ENCODE measurements around the gene PFKP. TPM values are rescaled to one million over a fixed set of nuclear protein-coding genes. Genes with fewer than 3 reads are reported as not detected.

Gene PFKP
- total RNA-seq, 4 donors from 2014 or later = 64.3 to 261 (median 107) TPM

DNA sequence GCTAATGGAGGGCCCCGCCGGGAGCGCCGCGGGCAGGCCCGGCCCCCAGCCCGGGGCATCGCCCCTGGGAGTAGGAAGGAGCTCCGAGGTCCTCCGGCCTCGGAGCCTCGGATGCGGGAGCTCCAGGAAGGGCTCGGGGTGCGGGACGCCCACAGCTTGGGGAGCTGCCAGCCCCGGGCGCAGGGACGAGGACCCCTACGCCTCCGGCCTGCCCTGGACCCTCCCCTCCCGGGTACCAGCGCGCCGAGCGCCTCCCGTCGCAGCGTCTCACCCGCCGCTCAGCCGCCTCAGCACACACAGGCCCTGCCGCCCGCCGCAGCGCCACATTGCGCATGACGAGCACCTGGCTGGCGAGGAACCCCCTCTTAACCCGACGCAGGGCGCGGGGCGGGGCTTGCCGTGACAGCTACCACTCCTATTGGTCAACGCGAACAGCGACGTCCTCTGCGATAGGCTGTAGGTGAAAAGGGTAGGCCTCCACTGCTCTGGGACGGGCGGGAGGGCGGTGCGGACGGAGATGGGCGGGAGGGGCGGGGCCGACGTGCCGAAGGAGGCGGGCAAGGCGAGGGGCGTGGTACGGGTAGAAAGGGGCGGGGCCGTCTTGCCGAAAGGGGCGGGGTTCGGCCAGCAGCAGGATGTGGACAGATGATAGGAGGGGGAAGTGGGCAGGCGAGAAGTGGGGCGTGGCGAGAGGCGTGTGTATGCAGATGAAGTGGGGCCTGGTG is 105.3 kb downstream of the PFKP start, which contains the start of gene PITRM1:
PITRM1 (minus strand) TSS at position 337 of the 725 bp plus-strand sequence; CDS start at position 327, 10 bp downstream.
- Histone ChIP-seq H3K27ac (peak within 1 kb of the TSS; percentile 29 to 94 (median 89)), H3K27me3 (no peaks in the 10 kb centered on the region), H3K4me1 (peaks cover 0 to 33% (median 10%) of the 10 kb centered on the region in 3 donors), H3K9me3 (no peaks in the 10 kb centered on the region), H3K36me3 (peaks cover 0 to 24% of the 10 kb centered on the region in 2 donors), H3K4me3 (peak within 1 kb of the TSS; percentile 52 to 90)
- ATAC-seq = peak; percentile 99
- 0% methylated on average over 14 of the region's 73 CpGs; no CpG with 5 or more reads in 1 of the 2 donors for WGBS, 2 donors (ENCODE audit: low coverage in 1 of 2)
- TF ChIP-seq POLR2A (IDR thresholded peaks at IDR 0.05) (peak; percentile 99), EP300 (IDR thresholded peaks at IDR 0.05) (no peak), POLR2AphosphoS5 (IDR thresholded peaks at IDR 0.05) (peak; percentile 100)
- TF ChIP-seq, protein P1, sequence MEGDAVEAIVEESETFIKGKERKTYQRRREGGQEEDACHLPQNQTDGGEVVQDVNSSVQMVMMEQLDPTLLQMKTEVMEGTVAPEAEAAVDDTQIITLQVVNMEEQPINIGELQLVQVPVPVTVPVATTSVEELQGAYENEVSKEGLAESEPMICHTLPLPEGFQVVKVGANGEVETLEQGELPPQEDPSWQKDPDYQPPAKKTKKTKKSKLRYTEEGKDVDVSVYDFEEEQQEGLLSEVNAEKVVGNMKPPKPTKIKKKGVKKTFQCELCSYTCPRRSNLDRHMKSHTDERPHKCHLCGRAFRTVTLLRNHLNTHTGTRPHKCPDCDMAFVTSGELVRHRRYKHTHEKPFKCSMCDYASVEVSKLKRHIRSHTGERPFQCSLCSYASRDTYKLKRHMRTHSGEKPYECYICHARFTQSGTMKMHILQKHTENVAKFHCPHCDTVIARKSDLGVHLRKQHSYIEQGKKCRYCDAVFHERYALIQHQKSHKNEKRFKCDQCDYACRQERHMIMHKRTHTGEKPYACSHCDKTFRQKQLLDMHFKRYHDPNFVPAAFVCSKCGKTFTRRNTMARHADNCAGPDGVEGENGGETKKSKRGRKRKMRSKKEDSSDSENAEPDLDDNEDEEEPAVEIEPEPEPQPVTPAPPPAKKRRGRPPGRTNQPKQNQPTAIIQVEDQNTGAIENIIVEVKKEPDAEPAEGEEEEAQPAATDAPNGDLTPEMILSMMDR (IDR thresholded peaks at IDR 0.05) = peak in 1 of 4 experiments; percentile 14

DNA sequence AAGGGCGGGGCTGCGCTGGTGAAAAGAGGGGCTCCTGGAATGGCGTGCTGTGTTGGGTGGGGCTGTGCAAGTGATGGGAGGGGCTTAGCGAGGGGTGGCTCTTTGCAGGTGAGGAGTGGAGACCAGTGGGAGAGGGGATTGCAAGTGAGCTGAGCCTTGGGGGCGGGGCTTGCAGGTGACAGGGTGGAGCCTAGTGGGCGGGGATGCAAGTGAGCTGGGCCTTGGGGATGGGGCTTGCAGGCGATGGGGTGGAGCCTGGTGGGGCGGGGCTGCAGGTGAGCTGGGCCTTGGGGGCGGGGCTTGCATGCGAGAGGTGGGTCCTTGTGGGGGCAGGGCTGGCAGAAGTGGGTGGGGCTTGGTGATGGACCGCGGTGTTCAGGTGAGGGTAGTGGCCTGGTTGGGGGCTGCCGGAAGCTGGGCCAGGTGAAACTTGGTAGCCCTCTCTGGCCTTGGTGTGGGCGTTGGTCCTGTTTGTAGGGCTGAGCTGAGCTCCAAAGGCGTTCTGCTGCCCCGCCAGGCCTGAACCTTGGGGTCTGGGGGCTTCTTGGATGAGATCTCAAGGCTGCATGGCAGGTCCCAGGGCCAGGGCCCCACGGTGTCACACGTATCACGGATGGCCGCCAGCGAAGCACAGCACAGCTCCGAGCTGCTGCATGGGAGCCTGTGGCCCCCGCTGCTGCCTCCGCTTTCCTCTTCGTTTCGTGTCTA is 106.0 kb downstream of the PFKP start:
- Histone ChIP-seq H3K27me3 (no peaks in the 10 kb centered on the region), H3K4me1 (peaks cover 0 to 33% (median 10%) of the 10 kb centered on the region in 3 donors), H3K9me3 (no peaks in the 10 kb centered on the region), H3K27ac (peak overlapping the region in 3 of 4 donors; percentile 89 to 94 (median 89)), H3K4me3 (peak overlapping the region; percentile 4 to 90), H3K36me3 (peaks cover 0 to 17% of the 10 kb centered on the region in 2 donors)
- 2 to 12% methylated on average over 6 of the region's 26 CpGs for WGBS, 2 donors (ENCODE audit: low coverage in 1 of 2)
- ATAC-seq = no peak
- TF ChIP-seq POLR2A (IDR thresholded peaks at IDR 0.05) (no peak), EP300 (IDR thresholded peaks at IDR 0.05) (no peak)
- TF ChIP-seq, protein P1 (IDR thresholded peaks at IDR 0.05) = no peak

DNA sequence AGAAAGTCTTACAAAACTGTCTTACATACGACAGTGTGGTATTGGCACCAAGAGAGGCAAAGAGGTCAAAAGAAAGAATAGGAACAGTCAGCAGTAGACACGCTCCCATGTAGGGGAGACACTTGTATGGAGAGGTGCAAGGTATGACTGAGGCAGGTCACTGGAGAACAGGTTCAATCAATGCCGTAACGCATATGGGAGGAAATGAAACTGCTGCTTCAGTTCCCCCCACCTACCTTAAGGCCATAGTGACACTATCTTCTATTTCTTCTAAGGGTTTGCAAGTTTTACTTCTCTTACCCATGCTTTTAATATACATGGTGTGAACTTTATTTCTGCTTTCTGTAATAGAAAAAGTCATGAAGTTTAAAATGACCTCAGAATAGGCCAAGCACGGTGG is 110.7 kb downstream of the PFKP start:
- WGBS, 2 donors (ENCODE audit: low coverage in 1 of 2) = 93 to 95% methylated on average over 4 of the region's 5 CpGs

DNA sequence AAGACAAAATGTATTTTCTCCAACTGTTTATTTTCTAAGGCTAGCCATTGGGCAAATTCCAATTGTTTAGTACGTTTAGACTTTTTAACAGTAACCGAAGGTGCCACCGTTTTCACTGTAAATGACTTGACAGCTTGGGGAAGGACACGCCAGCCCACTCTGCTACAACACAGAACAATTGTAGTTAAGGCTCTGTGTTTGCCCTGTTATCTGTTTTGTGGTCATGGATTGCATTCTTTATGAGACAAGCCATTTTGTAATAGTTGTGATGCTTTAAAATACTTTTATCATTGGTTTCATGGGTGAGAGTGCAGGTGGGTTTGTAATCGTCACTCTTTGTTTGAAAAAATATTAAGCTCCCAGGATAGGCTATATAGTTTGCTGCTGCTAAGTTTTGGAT is 111.8 kb downstream of the PFKP start:
- Histone ChIP-seq H3K4me1 (no peaks in the 10 kb centered on the region), H3K9me3 (no peaks in the 10 kb centered on the region), H3K36me3 (no peaks in the 10 kb centered on the region), H3K4me3 (no peak overlapping the region), H3K27ac (no peak overlapping the region), H3K27me3 (no peaks in the 10 kb centered on the region)
- TF ChIP-seq POLR2A (IDR thresholded peaks at IDR 0.05) (no peak), EP300 (IDR thresholded peaks at IDR 0.05) (no peak), POLR2AphosphoS5 (IDR thresholded peaks at IDR 0.05) (no peak)
- TF ChIP-seq, protein P1 (IDR thresholded peaks at IDR 0.05) = no peak
- 81 to 86% methylated on average over 5 of the region's 5 CpGs for WGBS, 2 donors (ENCODE audit: low coverage in 1 of 2)
- ATAC-seq = no peak

More for the DNA sequence above, 110.7 kb downstream of the PFKP start:
- no peak for ATAC-seq
- no peaks in the 10 kb centered on the region for H3K27me3 ChIP-seq
- peaks cover 0 to 7% (median 0%) of the 10 kb centered on the region in 3 donors for H3K4me1 ChIP-seq
- H3K27ac ChIP-seq = no peak overlapping the region
- no peak for TF ChIP-seq POLR2A (IDR thresholded peaks at IDR 0.05)
- no peak for TF ChIP-seq POLR2AphosphoS5 (IDR thresholded peaks at IDR 0.05)
- no peak for TF ChIP-seq EP300 (IDR thresholded peaks at IDR 0.05)
- TF ChIP-seq, protein P1 (IDR thresholded peaks at IDR 0.05) = no peak
- H3K9me3 ChIP-seq = no peaks in the 10 kb centered on the region
- no peaks in the 10 kb centered on the region for H3K36me3 ChIP-seq
- no peak overlapping the region for H3K4me3 ChIP-seq
